ENCODE measurements around the gene MRRF.

DNA sequence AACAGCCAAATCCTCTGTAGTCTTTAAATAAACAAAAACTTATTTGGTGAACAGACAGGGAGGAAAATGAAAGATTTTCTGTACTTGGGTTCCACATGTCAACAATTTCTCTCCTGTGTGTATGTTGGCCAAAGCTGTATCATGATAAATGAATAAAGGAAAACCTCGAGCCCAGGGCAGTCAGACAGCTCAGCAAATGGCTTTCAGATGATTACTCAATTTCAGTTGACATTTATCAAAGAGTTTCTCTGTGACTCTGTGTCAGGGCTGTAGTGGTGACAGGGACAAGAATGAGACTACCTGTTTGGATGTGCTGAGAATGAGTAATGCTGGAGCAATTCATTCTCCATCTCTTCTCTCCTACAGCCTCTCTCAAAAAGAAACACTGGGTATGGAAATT is 60.4 kb downstream of the MRRF start:
- TF ChIP-seq POLR2A (IDR thresholded peaks at IDR 0.05; ENCODE audit: low read depth) = no peak
- TF ChIP-seq CTCF (IDR thresholded peaks at IDR 0.05) = no peak
- TF ChIP-seq EP300 (IDR thresholded peaks at IDR 0.05) = no peak
- TF ChIP-seq POLR2AphosphoS5 (IDR thresholded peaks at IDR 0.05) = no peak
